Stimulated activated CD4-positive, alpha-beta T cell treated with anti-CD3 and anti-CD28 coated beads, Interleukin-1b, Interleukin-23, amount 100 ng/mL, for 24 hours (primary cell): ENCODE data around the gene PRSS48.
"Not testable (repeated sequence)": the region's sequence is repeated elsewhere in the genome, so short reads cannot be mapped to it uniquely, and the experiment has no call there.

ENCODE experiments used
- DNase-seq, 4 experiments: peaks; one replicate each; pipeline ENCODE4 v3.0.0-alpha.2; 2020; ENCODE audit warnings: low read depth in 4 of 4, low spot score in 1 of 4

The PRSS48 gene

DNA sequence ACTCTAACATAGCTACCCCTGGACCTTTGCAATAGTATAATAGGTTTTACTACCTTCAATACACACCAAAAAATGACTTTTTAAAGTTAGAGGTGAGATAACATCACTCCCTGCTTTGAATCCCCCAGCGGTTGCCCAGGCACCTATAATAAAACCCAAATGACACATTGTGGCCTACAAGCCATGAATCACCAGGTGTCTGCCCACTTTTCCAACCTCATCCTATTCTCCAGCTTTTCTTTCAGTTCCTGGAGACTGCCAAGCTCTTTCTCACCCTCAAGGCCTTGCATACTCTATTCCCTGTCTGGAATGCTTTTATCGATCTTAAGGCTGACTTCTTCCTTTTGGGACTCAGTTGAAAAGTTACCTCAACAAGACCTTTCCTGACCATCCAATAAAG lies 16.4 kb upstream of the PRSS48 start:
- DNase-seq: no peak

DNA sequence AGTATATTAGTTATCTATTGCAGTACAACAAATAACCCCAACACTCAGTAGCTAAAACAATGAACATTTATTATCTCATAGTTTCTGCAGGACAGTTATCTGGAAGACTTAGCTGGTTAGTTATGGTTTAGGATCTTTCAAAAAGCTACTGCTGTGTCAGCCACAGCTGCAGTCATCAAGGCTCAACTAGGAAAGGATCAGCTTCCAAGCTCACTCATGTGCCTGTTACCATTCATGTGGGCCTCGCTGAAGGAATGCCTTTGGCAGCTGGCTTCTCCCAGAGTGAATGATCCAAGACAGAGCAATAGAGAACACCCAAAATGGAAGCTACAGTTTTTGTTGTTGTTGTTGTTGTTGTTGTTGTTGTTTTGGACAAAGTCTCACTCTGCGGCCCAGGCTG lies 13.5 kb upstream of the PRSS48 start:
- DNase-seq: no peak

DNA sequence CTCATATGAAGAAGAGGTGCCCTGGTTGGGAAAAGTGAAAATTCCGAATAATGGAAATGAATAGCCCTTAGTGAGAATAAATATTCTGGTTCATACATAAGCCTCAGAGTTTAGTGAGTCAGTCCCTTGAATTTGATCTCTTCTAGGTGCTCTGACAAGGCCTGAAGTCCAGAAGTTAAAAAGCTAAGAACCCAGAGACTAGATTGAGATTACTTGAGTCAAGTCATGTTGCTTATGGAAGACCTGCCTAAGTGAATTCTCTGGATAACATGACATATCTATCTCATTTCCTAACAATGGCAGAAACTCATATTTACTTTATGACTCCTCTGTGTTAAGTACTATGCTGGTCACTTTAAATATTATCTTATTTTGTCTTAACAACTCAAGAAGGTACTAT lies 10.5 kb upstream of the PRSS48 start:
- DNase-seq: no peak

DNA sequence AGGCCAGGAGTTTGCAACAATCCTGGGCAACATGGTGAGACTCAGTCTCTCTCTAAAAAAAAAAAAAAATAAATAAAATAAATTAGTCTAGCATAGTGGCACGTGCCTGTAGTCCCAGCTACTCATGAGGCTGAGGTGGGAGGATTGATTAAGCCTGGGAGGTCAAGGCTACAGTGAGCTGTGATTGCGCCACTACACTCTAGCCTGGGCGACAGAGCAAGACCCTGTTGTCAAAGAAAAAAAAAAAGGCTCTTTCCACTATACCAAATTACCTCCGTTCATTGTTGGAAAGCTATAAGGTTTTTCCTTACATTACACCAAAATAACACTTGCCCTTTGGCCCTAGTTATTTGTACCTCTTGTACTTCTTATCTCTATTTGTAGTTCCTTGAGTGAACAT lies 9.9 kb upstream of the PRSS48 start:
- DNase-seq: no peak

DNA sequence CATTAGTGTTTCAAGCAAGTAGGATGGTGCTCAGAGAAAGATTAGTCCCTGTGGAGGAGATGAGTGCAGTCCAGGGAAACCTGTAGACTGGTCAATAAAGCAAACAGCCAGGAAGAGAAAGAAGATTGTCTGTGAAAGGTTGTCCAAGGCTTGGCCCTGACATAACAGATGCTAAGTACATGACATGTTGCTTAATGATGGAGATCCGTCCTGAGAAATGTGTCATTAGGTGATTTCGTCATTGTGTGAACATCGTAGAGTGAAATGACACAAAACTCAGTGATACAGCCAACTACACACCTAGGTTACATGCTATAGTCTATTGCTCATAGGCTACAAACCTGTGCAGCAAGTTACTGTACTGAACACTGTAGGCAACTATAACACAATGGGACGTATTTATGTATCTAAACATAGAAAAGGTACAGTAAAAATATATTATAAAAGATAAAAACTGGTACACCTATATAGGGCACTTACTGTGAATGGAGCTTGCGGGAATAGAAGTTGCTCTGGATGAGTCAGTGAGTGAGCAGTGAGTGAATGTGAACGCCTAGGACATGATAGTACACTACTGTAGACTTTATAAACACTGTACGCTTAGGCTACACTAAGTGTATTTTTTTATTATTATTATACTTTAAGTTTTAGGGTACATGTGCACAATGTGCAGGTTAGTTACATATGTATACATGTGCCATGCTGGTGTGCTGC lies 9.0 kb upstream of the PRSS48 start:
- DNase-seq: no peak

DNA sequence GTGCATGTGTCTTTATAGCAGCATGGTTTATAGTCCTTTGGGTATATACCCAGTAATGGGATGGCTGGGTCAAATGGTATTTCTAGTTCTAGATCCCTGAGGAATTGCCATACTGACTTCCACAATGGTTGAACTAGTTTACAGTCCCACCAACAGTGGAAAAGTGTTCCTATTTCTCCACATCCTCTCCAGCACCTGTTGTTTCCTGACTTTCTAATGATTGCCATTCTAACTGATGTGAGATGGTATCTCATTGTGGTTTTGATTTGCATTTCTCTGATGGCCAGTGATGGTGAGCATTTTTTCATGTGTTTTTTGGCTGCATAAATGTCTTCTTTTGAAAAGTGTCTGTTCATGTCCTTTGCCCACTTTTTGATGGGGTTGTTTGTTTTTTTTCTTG lies 8.1 kb upstream of the PRSS48 start:
- DNase-seq: not testable (repeated sequence)

DNA sequence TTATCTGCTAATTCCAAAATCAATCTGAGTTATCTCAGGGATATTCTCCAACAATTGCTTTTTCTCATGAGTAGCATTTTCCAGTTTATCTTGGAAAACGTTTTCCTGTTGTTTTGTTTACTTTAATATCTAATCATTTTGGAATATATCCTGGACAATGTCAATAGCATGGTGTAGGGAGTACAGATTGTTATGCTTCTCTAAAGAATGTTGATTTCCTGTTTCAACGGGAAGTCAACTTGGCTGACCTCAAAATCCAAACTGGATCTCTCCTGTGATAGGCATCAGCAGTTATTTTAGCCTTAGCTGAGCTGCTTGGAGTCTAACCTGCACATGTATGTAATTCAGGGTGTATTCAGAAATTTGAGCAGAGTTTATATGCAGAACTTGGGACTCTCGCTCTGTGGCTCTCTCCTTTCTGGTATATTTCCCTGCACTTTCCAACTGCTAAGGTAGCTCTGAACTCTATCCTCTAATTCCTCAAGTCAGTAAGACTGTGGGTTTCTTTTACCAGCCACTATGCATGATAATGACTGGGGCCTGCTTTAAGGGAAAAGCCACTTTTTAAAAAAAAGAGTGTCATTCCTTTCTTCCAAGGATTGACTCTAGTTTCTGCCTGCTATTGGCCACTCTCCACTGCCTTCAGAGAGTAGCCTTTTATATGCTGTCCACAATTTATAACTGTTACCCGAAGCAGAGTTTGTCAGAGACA lies 7.7 kb downstream of the PRSS48 start:
- no peak for DNase-seq

DNA sequence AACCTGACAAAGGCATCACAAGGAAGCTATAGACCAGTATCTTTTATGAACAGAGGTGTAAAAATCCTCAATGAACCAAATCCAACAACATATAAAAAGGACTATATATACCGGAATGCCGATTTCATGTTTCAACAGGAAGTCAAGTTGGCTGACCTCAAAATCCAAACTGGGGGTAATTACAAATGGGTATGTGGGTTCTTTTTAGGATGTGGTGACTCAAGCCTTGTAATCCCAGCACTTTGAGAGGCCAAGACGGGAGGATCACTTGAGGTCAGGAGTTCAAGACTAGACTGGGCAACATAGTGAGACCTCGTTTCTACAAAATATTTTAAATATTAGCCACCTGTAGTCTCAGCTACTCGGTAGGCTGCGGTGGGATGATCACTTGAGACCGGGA lies 10.4 kb downstream of the PRSS48 start:
- DNase-seq: no peak

DNA sequence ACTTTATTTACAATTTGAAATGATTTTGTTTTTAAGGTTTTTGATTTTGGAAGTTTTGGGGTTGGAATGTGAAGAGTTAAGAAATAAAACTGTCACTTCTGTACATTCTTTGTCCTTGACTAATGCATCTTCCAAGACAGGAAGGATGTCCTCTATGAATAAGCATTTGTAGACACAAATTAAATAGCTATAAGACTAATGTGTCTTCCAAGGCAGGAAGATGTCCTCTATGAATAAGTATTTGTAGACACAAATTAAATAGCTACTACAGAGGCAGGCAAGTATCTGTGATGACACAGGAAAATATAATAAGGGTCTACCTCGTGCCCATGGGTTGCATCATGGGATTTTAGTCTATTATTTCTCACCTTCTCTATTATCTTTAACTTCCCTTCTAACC lies 14.5 kb downstream of the PRSS48 start:
- no peak for DNase-seq

DNA sequence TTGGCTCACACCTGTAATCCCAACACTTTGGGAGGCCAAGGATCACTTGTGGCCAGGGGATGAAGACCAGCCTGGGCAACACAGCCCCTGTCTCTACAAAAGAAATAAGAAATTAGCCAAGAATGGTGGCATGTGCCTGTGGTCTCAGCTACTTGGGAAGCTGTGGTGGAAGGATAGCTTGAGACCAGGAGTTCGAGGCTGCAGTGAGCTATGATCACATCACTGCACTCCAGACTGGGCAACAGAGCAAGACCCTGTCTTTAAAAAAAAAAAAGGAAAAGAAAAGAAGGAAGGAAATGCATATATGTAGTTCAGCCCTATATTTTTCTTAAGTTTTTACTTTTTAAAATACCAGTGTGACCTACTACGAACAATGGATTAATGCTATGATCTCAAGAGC lies 15.1 kb downstream of the PRSS48 start:
- DNase-seq: no peak

DNA sequence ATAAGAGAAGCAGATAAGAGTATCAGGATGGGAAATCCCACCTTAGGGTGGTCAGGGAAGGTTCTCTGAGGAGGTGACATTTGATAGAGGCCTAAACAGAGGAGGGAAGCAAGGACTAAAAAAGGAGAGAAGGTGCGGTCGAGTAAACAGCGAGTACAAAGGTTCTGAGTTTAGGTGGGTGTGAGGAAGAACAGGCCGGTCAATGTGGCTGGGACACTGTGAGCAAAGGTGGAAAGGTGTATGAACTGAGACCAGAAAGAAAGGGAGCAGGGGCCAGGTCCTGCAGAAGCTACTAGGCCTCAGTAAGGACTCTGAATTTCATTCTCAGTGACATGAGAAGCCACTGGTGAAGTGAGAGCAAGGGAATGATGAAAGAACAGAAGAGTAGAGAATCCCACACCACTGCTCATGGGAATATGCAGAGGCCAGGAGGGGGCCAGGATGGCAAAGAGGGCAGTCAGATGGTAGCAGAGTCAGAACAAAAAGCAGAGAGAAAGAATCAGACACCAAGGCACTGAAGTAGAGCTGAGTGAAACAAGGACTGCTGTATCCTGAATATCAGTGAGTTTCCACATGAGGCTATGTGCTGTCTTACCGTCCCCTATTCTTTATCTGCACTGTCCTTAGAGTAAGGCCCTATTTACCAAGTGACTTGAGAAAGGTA lies 18.0 kb downstream of the PRSS48 start:
- DNase-seq: no peak

DNA sequence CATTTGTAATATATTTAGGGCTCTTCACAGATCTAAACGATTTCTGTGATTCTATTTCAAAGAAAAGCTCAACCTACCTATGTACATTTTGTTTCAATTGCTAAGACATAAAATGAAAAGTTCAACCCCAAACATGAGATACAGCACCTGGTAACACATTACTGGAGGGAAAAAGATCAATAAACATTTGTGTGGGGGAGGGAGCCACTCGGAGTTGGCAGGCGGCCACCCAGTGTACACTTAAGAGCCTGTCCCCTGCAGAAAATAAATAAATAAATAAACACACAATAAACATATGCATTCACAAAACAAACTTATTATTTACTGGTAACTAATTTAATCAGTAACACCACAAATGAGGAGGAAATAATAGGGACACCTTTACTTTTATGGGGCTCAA lies 19.3 kb downstream of the PRSS48 start:
- no peak for DNase-seq

DNA sequence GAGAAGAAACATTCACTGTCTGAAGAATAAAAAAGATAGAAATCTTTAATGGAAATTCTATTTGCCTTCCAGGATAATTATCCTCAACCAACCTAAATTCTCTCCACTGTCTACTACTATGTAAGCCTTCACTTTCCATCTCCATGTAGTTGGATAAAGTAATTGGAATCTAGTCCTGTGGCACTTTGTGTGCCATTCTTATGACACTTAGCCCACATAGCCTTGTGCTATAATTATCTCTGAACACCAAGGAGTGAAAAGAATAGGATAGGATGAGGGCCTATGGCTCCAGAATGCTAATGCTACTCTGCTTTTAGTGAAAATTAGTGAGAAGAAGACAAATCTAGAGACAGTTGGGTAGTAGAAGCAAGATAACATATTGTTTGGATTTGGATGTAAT lies 20.2 kb downstream of the PRSS48 start:
- DNase-seq: no peak

DNA sequence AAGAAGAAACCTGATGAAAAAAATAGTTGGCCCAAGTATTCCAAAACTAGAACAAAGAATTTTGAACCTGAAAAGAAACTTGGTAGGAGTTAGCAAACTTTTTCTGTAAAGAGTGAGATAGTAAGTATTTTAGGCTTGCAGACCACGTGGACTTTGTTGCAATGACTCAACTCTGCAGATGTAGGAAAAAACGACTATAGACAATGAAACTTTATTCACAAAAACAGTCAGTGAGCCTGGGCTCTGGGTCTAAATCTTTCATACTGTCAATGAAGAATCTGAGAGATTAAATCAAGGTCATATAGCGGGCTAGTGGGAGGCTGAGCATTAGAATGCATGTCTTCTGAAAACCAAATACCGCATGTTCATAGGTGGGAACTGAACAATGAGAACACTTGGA lies 25.5 kb downstream of the PRSS48 start:
- no peak for DNase-seq

DNA sequence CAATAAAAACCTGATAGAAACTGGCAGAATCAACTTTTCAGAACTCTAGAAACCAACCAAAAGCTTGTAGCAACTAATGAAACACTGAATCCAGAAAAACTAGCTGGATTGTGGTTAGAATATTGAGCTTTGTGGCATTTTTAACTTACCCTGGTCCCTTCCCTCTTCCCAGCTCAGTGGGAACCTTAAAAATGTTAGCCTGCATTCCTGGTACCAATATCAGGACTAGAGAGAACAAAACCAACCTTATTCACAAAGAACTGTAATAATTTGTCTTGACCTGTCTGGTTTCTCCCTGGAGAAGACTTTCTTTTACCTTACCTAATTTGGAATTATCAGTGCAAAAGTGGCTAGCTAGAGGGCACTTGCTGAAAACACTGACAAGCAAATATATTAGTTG lies 27.3 kb downstream of the PRSS48 start:
- no peak for DNase-seq

DNA sequence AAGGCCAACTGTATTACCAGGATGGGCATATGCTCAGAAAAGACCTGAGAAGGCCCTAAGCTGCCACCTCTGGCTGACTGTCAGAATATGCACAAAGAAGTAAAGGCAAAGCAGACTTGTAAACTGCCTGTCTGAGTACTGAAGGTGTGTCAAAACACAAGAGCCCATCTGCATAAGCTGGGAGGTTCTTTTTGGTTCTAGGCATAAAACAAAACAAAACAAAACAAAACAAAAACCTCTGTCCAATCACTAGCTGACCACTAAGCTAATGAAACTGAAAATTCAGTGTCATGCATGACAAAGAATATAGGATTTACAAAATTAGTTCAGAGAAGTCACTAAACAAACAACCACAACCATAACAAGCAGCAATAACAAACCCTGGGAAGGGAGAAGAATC lies 27.8 kb downstream of the PRSS48 start:
- DNase-seq: no peak

DNA sequence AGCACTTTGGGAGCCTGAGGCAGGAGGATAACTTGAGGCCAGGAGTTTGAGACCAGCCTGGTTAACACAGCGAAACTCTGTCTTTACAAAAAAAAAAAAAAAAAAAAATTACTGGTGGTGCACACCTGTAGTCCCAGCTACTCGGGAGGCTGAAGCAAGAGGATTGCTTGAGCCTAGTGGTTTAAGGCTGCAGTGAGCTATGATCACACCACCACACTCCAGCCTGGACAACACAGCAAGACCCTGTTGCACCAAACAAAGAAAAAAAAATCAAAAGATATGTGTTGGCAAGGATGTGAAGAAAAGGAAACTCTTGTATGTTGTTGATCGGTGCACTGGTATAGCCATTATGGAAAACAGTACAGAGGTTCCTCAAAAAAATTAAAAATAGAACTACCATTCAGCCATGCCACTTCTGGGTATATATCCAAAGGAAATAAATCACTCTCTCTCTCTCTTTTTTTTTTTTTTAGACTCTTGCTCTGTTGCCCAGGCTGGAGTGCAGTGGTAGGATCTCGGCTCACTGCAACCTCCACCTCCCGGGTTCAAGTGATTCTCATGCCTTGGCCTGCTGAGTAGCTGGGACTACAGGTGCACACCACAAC lies 33.3 kb downstream of the PRSS48 start:
- no peak for DNase-seq

DNA sequence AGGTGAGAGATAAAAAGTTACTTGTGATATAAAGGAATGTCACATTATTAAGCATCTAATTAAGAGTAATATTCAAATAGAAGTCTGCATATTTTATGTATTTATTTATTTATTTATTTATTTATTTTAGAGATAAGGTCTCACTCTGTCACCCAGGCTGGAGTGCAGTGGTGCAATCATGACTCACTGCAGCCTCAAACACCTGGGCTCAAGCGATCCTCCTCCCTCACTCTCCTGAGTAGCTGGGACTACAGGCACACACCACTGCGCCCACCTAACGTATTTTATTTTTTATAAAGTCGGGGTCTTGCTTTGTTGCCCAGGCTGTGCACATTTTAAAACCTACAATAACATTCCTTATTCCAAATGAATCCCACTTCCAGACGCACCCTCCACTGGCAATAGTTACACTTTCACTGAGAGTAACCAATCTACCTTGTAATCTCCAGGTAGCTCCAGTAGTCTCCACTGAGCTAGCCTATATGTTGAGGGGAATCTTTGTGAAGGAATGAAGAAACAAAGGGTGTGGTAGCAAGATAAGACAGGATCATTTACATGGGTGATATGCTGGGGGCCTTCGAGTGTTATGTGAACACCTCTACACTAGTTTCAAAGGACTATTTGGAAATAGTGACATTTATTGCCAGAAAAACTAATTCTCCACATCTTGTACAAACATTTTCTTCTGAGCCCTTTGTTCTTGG lies 36.5 kb downstream of the PRSS48 start:
- no peak for DNase-seq

DNA sequence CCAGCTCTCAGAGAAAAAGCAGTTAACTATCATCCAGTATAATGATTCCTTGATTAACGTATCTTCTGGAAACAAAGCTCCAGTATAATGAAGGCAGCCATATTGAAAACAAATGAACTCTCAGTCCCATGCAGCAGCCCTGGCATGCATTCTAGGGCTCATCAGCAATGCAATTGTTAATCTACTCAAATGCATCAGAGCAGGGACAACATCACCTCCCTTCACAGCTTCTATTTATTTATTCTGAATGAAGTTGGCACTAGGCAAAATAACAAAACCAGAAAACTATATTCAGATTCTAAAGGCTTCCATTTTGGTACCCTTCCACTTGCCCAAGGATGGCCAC lies 37.0 kb downstream of the PRSS48 start:
- DNase-seq: no peak

DNA sequence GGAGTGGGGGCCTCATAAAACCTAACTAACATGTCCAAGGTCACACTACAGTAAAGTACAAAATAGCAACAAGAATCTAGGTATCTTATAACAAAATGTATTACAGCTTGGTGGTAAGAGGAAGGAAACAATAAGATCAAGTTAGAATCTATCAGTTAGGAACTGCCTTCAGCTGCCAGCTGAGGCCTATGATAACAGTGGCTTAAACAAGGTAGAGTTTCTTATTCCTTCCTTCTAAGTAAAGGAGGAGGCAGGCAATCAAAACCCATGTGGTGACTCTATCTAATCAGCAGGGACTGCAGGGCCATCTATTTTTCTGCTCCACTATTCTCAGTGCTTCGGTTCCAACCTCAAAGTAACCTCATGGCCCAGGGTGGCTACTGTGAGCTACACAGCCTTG lies 37.5 kb downstream of the PRSS48 start:
- DNase-seq: no peak

DNA sequence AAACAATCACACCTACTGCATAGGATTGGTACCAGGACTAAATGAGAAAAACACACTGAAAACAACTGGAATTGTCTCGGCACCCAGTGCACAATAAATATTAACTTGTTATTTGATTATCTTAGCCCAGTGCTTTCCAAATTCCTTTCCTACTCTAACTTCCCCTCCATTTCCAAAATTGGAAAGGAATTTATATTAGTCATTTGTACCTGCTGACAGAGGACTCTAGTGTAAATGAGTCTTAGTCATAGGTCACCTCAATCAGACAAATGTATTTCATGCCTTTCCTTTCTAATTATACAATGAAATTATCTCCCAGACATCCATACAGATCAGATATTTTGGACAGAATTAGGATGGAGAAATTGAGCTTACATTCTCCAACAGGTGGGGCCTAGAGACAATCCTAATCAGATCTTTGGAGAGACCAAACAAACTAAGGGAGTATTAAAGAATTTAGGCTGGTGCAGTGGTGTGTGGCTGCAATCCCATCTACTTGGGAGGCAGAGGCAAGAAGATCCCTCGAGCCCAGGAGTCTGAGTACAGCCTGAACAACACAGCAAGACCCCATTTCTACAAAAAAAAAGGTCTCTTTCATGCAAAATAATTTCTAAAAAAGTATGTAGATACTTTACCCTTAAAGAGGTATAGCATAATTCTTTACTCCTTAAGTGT lies 38.4 kb downstream of the PRSS48 start:
- DNase-seq: no peak
